Gastroesophageal sphincter (tissue), 4 donors: ENCODE results near the gene FTCD. TPM values are rescaled to one million over a fixed set of nuclear protein-coding genes. Genes with fewer than 3 reads are reported as not detected.

Experiments used
- ATAC-seq: fragments of 150-250 bp; one replicate; pipeline ENCODE4 v1.9.1; 2016; ENCODE audit warnings: mild to moderate bottlenecking, moderate library complexity
- H3K27ac ChIP-seq, 4 donors: fragments of 200-600 bp; sonication (generic) in 3 of 4; 1 replicate in 3 of 4; 2 replicates in 1 of 4; pipeline ENCODE4 v1.5.1; 2016 to 2019
- H3K27me3 ChIP-seq: fragments of 200-600 bp; sonication (generic); one replicate; pipeline ENCODE4 v1.5.1; 2019
- H3K36me3 ChIP-seq, 2 donors: fragments of 200-600 bp; sonication (generic); one replicate each; pipeline ENCODE4 v1.5.1; 2019; ENCODE audit warnings: control low read depth in 1 of 2
- H3K4me1 ChIP-seq, 3 donors: fragments of 200-600 bp; sonication (generic); 1 replicate in 2 of 3; 2 replicates in 1 of 3; pipeline ENCODE4 v1.5.1; 2016 to 2019; ENCODE audit warnings: control low read depth in 2 of 3
- H3K4me3 ChIP-seq, 2 donors: fragments of 200-600 bp; sonication (generic); one replicate each; pipeline ENCODE4 v1.5.1; 2019; ENCODE audit warnings: mild to moderate bottlenecking in 1 of 2, moderate library complexity in 1 of 2
- H3K9me3 ChIP-seq, 3 donors: fragments of 200-600 bp; sonication (generic); one replicate each; pipeline ENCODE4 v1.5.1; 2017 to 2019; ENCODE audit warnings: control low read depth in 2 of 3
- EP300 ChIP-seq: sonication (generic); formaldehyde crosslinking; IDR thresholded peaks from one replicate; pipeline ENCODE4 v1.6.1; 2017; ENCODE audit warnings: antibody characterized with exemption, mild to moderate bottlenecking
- POLR2A ChIP-seq, 2 donors: fragments of 450-650 bp; IDR thresholded peaks; one replicate each; pipeline ENCODE4 v1.6.1; 2017; ENCODE audit warnings: antibody characterized with exemption in 2 of 2, mild to moderate bottlenecking in 2 of 2, moderate library complexity in 1 of 2
- POLR2AphosphoS5 ChIP-seq: sonication (generic); formaldehyde crosslinking; IDR thresholded peaks from one replicate; pipeline ENCODE4 v1.6.1; 2017; ENCODE audit warnings: antibody characterized with exemption
- WGBS, 2 donors: methylation state at CpG; one replicate each; pipeline ENCODE4 v1.1.5; 2018; ENCODE audit warnings: low coverage in 1 of 2; 5-methylcytosine and 5-hydroxymethylcytosine counted together
- total RNA-seq, 4 donors: library from RNA; depleted of rRNA; stranded (reverse); fragments of >200 nt; gene quantifications; one replicate each; pipeline ENCODE4 v1.1.0, GENCODE V29; 2016
- TF ChIP-seq, protein P1 (sequence below), 4 experiments: fragments of 200-600 bp in 2 of 4; fragments of 450-650 bp in 2 of 4; sonication (generic) in 1 of 4; IDR thresholded peaks; one replicate each; pipeline ENCODE4 v1.5.1; 2017 to 2019; ENCODE audit warnings: antibody characterized with exemption in 4 of 4, mild to moderate bottlenecking in 2 of 4, moderate library complexity in 2 of 4

FTCD gene
- total RNA-seq, 4 donors from 2014 or later, result 0.31 to 1.5 TPM; not detected in 2

DNA sequence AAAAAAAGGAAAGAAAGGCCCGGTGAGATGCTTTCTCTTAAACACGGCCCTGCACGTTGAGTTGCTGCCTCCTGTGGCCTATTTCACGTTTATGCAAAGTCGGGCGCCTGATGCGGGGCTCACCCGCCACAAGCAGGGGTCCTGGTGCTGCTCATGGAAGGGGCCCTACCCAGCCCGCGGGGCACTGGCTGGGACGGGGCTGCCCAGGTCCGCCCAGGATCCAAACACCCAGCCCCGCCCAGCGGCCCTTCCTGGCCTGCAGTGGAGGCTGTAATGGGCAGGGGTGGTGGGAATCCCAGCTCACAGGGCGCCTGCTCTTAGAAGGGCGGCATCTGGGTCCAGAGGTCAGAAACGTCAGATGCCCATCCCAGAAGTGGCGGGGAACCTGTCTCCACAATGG is 55.9 kb downstream of the FTCD start:
- Histone ChIP-seq H3K4me1 (peaks cover 4 to 60% (median 5%) of the 10 kb centered on the region in 3 donors), H3K27ac (peak overlapping the region; percentile 77 to 100 (median 98)), H3K9me3 (peaks cover 0 to 10% (median 0%) of the 10 kb centered on the region in 3 donors), H3K4me3 (peak overlapping the region; percentile 93 to 99), H3K36me3 (no peaks in the 10 kb centered on the region), H3K27me3 (peaks cover 5% of the 10 kb centered on the region)
- 0 to 18% methylated on average over 3 to 5 of the region's 18 CpGs for WGBS, 2 donors
- TF ChIP-seq EP300 (no peak), POLR2A (IDR thresholded peaks at IDR 0.05) (no peak)
- TF ChIP-seq, protein P1, sequence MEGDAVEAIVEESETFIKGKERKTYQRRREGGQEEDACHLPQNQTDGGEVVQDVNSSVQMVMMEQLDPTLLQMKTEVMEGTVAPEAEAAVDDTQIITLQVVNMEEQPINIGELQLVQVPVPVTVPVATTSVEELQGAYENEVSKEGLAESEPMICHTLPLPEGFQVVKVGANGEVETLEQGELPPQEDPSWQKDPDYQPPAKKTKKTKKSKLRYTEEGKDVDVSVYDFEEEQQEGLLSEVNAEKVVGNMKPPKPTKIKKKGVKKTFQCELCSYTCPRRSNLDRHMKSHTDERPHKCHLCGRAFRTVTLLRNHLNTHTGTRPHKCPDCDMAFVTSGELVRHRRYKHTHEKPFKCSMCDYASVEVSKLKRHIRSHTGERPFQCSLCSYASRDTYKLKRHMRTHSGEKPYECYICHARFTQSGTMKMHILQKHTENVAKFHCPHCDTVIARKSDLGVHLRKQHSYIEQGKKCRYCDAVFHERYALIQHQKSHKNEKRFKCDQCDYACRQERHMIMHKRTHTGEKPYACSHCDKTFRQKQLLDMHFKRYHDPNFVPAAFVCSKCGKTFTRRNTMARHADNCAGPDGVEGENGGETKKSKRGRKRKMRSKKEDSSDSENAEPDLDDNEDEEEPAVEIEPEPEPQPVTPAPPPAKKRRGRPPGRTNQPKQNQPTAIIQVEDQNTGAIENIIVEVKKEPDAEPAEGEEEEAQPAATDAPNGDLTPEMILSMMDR (IDR thresholded peaks at IDR 0.05), result peak in 2 of 4 experiments; percentile 20 to 28
- no peak for ATAC-seq

DNA sequence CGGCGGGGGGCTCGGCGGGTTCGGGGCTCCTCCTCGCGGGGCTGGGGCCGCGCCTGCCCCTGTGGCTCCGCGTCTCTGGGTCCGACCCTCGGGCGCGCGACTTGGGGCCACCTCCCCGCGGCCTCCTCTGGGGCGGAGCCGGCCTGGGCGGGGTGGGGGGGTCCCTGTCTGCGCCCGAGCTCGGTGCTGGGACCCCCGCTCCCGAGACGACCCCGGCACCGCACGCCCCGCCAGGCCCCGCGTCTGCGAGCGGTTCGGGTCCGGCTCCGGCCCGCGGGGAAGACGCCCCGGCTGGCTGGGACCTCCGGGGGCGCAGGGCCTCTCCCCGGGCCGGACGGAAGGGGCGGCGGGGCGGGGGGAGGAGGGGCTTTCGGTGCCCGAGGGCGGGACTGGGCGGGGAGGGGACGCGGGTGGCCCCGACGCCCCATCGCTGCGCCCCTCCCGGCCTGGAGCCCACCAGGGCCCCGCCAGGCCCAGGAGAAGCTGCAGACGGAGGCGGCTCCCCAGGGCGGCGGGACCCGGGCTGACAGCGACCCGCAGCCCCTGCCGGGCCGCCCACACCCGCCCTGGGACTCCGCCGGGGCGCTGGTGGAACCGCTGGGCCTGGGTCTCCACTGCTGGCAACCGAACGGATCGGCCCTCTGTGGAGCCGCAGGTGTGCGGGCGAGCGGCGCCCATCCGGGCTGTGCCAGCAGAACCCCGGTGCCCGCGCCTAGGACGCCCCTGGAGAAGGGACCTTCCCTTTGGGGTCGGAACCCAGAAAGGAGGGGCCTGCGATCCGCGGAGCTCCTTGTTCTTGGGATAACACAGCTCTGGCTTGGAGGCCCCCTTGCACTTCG is 56.9 kb downstream of the FTCD start:
- Histone ChIP-seq H3K9me3 (peaks cover 0 to 10% (median 0%) of the 10 kb centered on the region in 3 donors), H3K27me3 (peaks cover 5% of the 10 kb centered on the region), H3K4me1 (peaks cover 1 to 69% (median 12%) of the 10 kb centered on the region in 3 donors), H3K36me3 (no peaks in the 10 kb centered on the region), H3K27ac (peak overlapping the region; percentile 98 to 100 (median 98)), H3K4me3 (peak overlapping the region; percentile 93 to 99)
- no CpG with 5 or more reads among the region's 94 CpGs for WGBS, 2 donors
- TF ChIP-seq POLR2A (IDR thresholded peaks at IDR 0.05) (peak in 1 of 2 donors; percentile 16), POLR2AphosphoS5 (no peak), EP300 (no peak)
- TF ChIP-seq, protein P1 (IDR thresholded peaks at IDR 0.05), result no peak
- peak; percentile 44 for ATAC-seq

DNA sequence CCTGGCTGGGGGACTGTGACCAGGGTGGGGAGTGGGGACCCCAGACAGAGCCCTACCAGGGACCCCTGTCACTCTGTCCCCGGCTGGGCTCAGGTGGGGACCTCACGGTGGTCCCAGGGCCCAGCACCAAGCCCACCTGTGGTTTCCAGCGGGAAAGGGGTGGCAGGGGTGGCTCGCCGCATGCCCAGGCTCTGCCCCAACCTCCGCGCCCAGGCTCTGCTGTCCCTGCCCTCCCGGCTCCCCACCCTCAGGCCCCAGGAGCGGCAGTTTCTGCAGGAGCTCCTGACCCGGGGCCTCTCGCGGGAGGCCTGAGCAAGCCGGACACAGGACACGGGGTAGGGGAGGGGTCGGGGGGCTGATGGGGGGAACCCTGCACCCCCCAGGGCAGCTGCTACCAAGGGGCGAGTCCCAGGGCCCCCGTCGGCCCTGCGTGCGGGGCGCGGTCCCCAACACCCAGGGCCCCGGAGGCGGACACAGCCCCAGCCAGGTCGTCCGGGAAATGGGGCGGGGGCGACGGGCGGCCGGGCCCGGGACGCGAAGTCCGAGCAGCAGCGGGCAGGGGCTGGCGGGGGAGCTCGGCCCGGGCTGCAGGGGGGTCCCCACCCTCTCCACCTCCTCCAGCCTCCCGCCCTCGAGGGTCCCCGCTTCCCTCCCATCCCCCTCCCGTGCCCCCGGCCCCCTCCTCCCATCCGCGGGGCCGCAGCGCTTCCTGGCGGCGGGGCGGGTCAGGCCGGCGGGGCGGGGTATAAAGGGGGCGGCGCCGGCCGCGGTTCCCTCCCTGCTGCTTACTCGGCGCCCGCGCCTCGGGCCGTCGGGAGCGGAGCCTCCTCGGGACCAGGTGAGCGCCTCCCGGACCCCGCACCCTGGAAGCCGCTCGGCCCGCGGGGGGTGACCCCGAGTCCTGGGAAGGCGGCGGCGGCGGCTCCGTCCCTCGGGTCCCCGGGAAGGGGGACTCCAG is 57.8 kb downstream of the FTCD start, which contains the start of gene COL6A2:
COL6A2 (plus strand) TSS at position 777 of the 958 bp plus-strand sequence.
- no CpG with 5 or more reads among the region's 83 CpGs for WGBS, 2 donors
- Histone ChIP-seq H3K27me3 (peaks cover 5% of the 10 kb centered on the region), H3K4me3 (peak within 1 kb of the TSS; percentile 93 to 99), H3K9me3 (peaks cover 0 to 6% (median 0%) of the 10 kb centered on the region in 3 donors), H3K27ac (peak within 1 kb of the TSS; percentile 98 to 100 (median 98)), H3K4me1 (peaks cover 6 to 78% (median 21%) of the 10 kb centered on the region in 3 donors), H3K36me3 (no peaks in the 10 kb centered on the region)
- TF ChIP-seq POLR2A (IDR thresholded peaks at IDR 0.05) (peak; percentile 88 to 95), POLR2AphosphoS5 (peak; percentile 78), EP300 (no peak)
- TF ChIP-seq, protein P1 (IDR thresholded peaks at IDR 0.05), result peak in 3 of 4 experiments; percentile 2 to 89 (median 4)
- ATAC-seq, result peak; percentile 86

DNA sequence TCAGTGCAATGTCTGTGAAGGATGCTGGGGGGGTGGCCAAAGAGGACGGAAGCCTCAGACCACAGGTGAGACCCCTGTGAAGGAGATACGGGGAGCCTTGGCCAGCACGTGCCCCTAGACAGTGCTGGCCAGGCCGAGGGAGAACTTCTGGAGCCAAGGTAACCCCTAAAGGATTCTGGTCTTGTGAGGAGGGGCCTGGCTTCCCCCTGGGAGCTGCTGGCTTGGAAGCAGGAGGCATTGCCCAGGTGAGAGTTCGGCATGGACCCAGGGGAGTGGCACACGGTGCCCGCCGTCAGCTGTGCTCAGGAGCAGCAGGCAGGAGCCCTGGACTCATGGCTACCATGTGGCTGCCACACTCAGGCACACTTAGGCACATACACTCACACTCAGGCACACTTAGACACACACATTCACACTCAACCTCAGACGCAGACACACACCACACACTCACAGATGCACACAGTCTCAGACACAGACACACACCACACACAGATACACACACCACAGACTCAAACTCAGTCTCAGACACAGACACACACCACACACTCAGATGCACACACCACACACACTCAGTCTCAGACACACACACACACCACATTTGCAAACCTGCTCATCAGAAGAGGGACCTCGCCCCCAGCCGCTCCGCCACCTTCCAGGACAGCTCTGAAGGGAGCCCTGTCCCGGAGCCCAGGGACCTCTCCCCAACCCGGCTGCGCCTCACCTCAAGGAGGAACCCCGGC is 58.6 kb downstream of the FTCD start:
- Histone ChIP-seq H3K4me3 (peak overlapping the region; percentile 93 to 99), H3K27me3 (peaks cover 5% of the 10 kb centered on the region), H3K36me3 (no peaks in the 10 kb centered on the region), H3K4me1 (peaks cover 6 to 87% (median 25%) of the 10 kb centered on the region in 3 donors), H3K27ac (peak overlapping the region; percentile 98 to 100 (median 98)), H3K9me3 (no peaks in the 10 kb centered on the region)
- WGBS, 2 donors, result 0 to 79% methylated on average over 1 to 2 of the region's 16 CpGs
- no peak for ATAC-seq
- TF ChIP-seq EP300 (no peak), POLR2AphosphoS5 (no peak), POLR2A (IDR thresholded peaks at IDR 0.05) (no peak)
- TF ChIP-seq, protein P1 (IDR thresholded peaks at IDR 0.05), result no peak
